Left lung (tissue), 10 donors: Measurements from ENCODE around the gene LRFN2. TPM values are rescaled to one million over a fixed set of nuclear protein-coding genes. Genes with fewer than 3 reads are reported as not detected.

Source experiments
- ATAC-seq: fragments of 200-7000 bp; cut with Tn5 transposase; one replicate; pipeline ENCODE4 v1.9.1; 2020; ENCODE audit warnings: moderate library complexity
- DNase-seq, 4 donors: peaks; one replicate each; pipeline ENCODE4 v3.0.0-alpha.2; 2013 to 2020
- H3K27ac ChIP-seq, 2 donors: fragments of 200-600 bp; sonication (generic) in 1 of 2; one replicate each; pipeline versions ENCODE4 v1.5.0 to v1.8.0; 2020 to 2021
- H3K27me3 ChIP-seq, 2 donors: fragments of 200-600 bp; sonication (generic) in 1 of 2; one replicate each; pipeline versions ENCODE4 v1.5.0 to v1.8.0; 2020 to 2021
- H3K36me3 ChIP-seq, 2 donors: fragments of 200-600 bp; sonication (generic) in 1 of 2; one replicate each; pipeline versions ENCODE4 v1.5.0 to v1.8.0; 2020 to 2021
- H3K4me1 ChIP-seq, 2 donors: fragments of 200-600 bp; one replicate each; pipeline ENCODE4 v1.8.0; 2021
- H3K4me3 ChIP-seq, 2 donors: fragments of 200-600 bp; sonication (generic) in 1 of 2; one replicate each; pipeline versions ENCODE4 v1.5.0 to v1.8.0; 2020 to 2021; ENCODE audit warnings: mild to moderate bottlenecking in 1 of 2
- H3K9me3 ChIP-seq, 2 donors: fragments of 200-600 bp; sonication (generic) in 1 of 2; one replicate each; pipeline versions ENCODE4 v1.5.0 to v1.8.0; 2020 to 2021
- CTCF ChIP-seq, 2 donors: fragments of 200-600 bp; sonication (generic) in 1 of 2; IDR thresholded peaks; one replicate each; pipeline versions ENCODE4 v1.5.0 to v1.8.0; 2021; ENCODE audit warnings: antibody characterized with exemption in 2 of 2
- intact Hi-C, 2 donors: fragments of 100-400 bp; cut with DNase I; formaldehyde crosslinking; loops; one replicate each; pipeline versions ENCODE4 v1.11.2 to v1.14.2; 2022
- polyA plus RNA-seq, 6 donors: library from polyadenylated mRNA; unstranded; fragments of 120-200 nt; gene quantifications; one replicate each; pipeline ENCODE4 v1.2.1, GENCODE V29; 2013; ENCODE audit not compliant: insufficient read length in 6 of 6
- total RNA-seq, 2 donors: library from RNA; stranded (reverse); fragmentation: NEBNext Ultra II Directional; extraction: Animal tissue kit (Norgen Biotek cat#: 25700); gene quantifications; one replicate each; pipeline ENCODE4 v1.2.1, GENCODE V29; 2021
- donor health status: DM: no; HTN: yes; CAD: no.
- donor health status: DM: no; HTN: no; CAD: no.

LRFN2 gene
- total and polyA plus RNA-seq, 8 donors: 0.05 to 0.18 (median 0.11) TPM; not detected in 2

- no peak for DNase-seq
- Histone ChIP-seq H3K9me3 (no peaks in the 10 kb centered on the region), H3K27ac (no peak overlapping the region), H3K4me3 (no peak overlapping the region), H3K36me3 (no peaks in the 10 kb centered on the region), H3K27me3 (peaks cover 0 to 14% of the 10 kb centered on the region in 2 donors), H3K4me1 (no peaks in the 10 kb centered on the region)
- no peak for ATAC-seq
- intact Hi-C loops: no loop called here
- no peak for TF ChIP-seq CTCF (IDR thresholded peaks at IDR 0.05)
These were observed 28.1 kb downstream of the LRFN2 start for GRCh38 chr6:40559056-40559455.

GRCh38 chr6:40558102-40558501 is 29.1 kb downstream of the LRFN2 start:
- H3K4me3 ChIP-seq: no peak overlapping the region
- no peak for TF ChIP-seq CTCF (IDR thresholded peaks at IDR 0.05)
- DNase-seq (no peak), ATAC-seq (no peak)
- intact Hi-C loops: no loop called here
- H3K36me3 ChIP-seq: no peaks in the 10 kb centered on the region
- no peaks in the 10 kb centered on the region for H3K9me3 ChIP-seq
- no peak overlapping the region for H3K27ac ChIP-seq
- H3K4me1 ChIP-seq: no peaks in the 10 kb centered on the region
- peaks cover 0 to 10% of the 10 kb centered on the region in 2 donors for H3K27me3 ChIP-seq

GRCh38 chr6:40556881-40557280 is 30.3 kb downstream of the LRFN2 start:
- Histone ChIP-seq H3K27me3 (no peaks in the 10 kb centered on the region), H3K27ac (no peak overlapping the region), H3K9me3 (no peaks in the 10 kb centered on the region), H3K4me3 (no peak overlapping the region), H3K36me3 (no peaks in the 10 kb centered on the region), H3K4me1 (no peaks in the 10 kb centered on the region)
- intact Hi-C loops: no loop called here
- no peak for ATAC-seq
- TF ChIP-seq CTCF (IDR thresholded peaks at IDR 0.05): no peak
- no peak for DNase-seq

- no peak for ATAC-seq
- no peak for TF ChIP-seq CTCF (IDR thresholded peaks at IDR 0.05)
These were observed 31.1 kb downstream of the LRFN2 start for GRCh38 chr6:40556023-40556422.

GRCh38 chr6:40555092-40555491 is 32.1 kb downstream of the LRFN2 start:
- Histone ChIP-seq H3K4me3 (no peak overlapping the region), H3K27ac (no peak overlapping the region), H3K9me3 (no peaks in the 10 kb centered on the region), H3K4me1 (no peaks in the 10 kb centered on the region), H3K36me3 (no peaks in the 10 kb centered on the region), H3K27me3 (no peaks in the 10 kb centered on the region)
- DNase-seq (no peak), ATAC-seq (no peak)
- TF ChIP-seq CTCF (IDR thresholded peaks at IDR 0.05): no peak
- intact Hi-C loops: no loop called here

More at GRCh38 chr6:40556023-40556422, 31.1 kb downstream of the LRFN2 start:
- Histone ChIP-seq H3K9me3 (no peaks in the 10 kb centered on the region), H3K27me3 (no peaks in the 10 kb centered on the region), H3K4me3 (no peak overlapping the region), H3K27ac (no peak overlapping the region), H3K4me1 (no peaks in the 10 kb centered on the region), H3K36me3 (no peaks in the 10 kb centered on the region)
- intact Hi-C loops: no loop called here
- no peak for DNase-seq
